ENCODE measurements around the gene CLIC4. TPM values are rescaled to one million over a fixed set of nuclear protein-coding genes. Genes with fewer than 3 reads are reported as not detected.

CLIC4 gene
- total RNA-seq, 1 experiment from 2014 or later, result 242 TPM

DNA sequence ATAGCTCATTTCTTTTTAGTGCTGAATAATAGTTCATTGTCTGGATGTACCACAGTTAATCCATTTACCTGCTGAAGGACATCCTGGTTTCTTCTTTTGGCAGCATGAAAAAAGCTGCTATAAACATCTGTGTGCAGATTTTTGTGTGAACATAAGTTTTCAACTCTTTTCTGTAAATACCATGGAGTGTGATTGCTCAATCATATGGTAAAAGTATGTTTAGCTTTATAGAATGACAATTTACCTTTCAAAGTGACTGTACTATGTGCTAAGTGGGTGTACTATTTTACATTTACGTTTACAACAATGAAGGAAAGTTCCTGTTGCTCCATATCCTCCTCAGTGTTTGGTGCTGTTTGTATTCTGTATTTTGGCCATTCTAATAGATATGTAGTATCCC is 135.8 kb downstream of the CLIC4 start:
- TF ChIP-seq, protein P1, sequence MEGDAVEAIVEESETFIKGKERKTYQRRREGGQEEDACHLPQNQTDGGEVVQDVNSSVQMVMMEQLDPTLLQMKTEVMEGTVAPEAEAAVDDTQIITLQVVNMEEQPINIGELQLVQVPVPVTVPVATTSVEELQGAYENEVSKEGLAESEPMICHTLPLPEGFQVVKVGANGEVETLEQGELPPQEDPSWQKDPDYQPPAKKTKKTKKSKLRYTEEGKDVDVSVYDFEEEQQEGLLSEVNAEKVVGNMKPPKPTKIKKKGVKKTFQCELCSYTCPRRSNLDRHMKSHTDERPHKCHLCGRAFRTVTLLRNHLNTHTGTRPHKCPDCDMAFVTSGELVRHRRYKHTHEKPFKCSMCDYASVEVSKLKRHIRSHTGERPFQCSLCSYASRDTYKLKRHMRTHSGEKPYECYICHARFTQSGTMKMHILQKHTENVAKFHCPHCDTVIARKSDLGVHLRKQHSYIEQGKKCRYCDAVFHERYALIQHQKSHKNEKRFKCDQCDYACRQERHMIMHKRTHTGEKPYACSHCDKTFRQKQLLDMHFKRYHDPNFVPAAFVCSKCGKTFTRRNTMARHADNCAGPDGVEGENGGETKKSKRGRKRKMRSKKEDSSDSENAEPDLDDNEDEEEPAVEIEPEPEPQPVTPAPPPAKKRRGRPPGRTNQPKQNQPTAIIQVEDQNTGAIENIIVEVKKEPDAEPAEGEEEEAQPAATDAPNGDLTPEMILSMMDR (IDR thresholded peaks at IDR 0.05; ENCODE audit: unreplicated experiment), result no peak
- Mint-ChIP-seq H3K4me1 (ENCODE audit: insufficient read depth, unreplicated experiment) (peaks cover 6% of the 10 kb centered on the region), H3K9me3 (ENCODE audit: unreplicated experiment) (no peaks in the 10 kb centered on the region), H3K4me3 (ENCODE audit: unreplicated experiment) (no peak overlapping the region), H3K36me3 (ENCODE audit: insufficient read depth, unreplicated experiment) (no peaks in the 10 kb centered on the region), H3K27ac (ENCODE audit: low read depth, unreplicated experiment) (no peak overlapping the region), H3K27me3 (ENCODE audit: insufficient read depth, unreplicated experiment) (peaks cover 64% of the 10 kb centered on the region)
- no TSS peak for BruUV-seq (replicated peaks)
- ChIA-PET CTCF (interaction anchor here (0.7 kb wide), 1 partner anchor 14 kb away, joined by 4 read pairs; no protein-coding TSS in a partner anchor), POLR2A (interaction anchor here (0.7 to 1.2 kb wide), 2 partner anchors 15 to 22 kb away, joined by 3 to 4 read pairs; no protein-coding TSS in a partner anchor)
- DNase-seq (ENCODE audit: unreplicated experiment), result no peak
- intact Hi-C loops (cut with micrococcal nuclease), result no loop called here

DNA sequence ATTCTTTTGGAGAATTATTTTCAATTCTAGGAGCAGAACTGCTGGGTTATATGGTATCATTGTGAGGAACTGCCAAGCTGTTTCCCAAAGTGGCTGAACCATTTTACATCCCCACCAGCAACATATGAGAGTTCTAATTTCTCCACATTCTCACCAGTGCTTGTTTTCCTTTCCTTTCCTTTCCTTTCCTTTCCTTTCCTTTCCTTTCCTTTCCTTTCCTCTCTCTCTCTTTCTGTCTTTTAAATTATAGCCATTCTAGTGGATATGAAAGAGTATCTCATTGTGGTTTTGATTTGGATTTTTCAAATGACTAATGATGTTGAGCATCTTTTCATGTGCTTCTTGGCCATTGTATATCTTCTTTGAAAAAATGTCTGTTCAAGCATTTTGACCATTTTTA is 139.5 kb downstream of the CLIC4 start:
- Mint-ChIP-seq H3K36me3 (ENCODE audit: insufficient read depth, unreplicated experiment) (no peaks in the 10 kb centered on the region), H3K27ac (ENCODE audit: low read depth, unreplicated experiment) (no peak overlapping the region), H3K9me3 (ENCODE audit: unreplicated experiment) (no peaks in the 10 kb centered on the region), H3K4me1 (ENCODE audit: insufficient read depth, unreplicated experiment) (no peaks in the 10 kb centered on the region), H3K4me3 (ENCODE audit: unreplicated experiment) (no peak overlapping the region), H3K27me3 (ENCODE audit: insufficient read depth, unreplicated experiment) (peaks cover 57% of the 10 kb centered on the region)
- DNase-seq (ENCODE audit: unreplicated experiment), result no peak
- intact Hi-C loops (cut with micrococcal nuclease), result no loop called here
- TF ChIP-seq, protein P1 (IDR thresholded peaks at IDR 0.05; ENCODE audit: unreplicated experiment), result no peak
- ChIA-PET POLR2A (interaction anchor here (1.4 kb wide), 1 partner anchor 29 kb away, joined by 3 read pairs; no protein-coding TSS in a partner anchor), CTCF (interaction anchor here (0.6 kb wide), 2 partner anchors 212 to 686 kb away, joined by 3 to 6 read pairs; no protein-coding TSS in a partner anchor)
- no TSS peak for BruUV-seq (replicated peaks)

- H3K4me1 Mint-ChIP-seq (ENCODE audit: insufficient read depth, unreplicated experiment), result no peaks in the 10 kb centered on the region
- CTCF ChIA-PET, result interaction anchor here (0.6 kb wide), 2 partner anchors 23 to 152 kb away, joined by 3 to 4 read pairs; no protein-coding TSS in a partner anchor
- TF ChIP-seq, protein P1 (IDR thresholded peaks at IDR 0.05; ENCODE audit: unreplicated experiment), result no peak
- no peaks in the 10 kb centered on the region for H3K36me3 Mint-ChIP-seq (ENCODE audit: insufficient read depth, unreplicated experiment)
- no peak overlapping the region for H3K27ac Mint-ChIP-seq (ENCODE audit: low read depth, unreplicated experiment)
- DNase-seq (ENCODE audit: unreplicated experiment), result no peak
- intact Hi-C loops (cut with micrococcal nuclease), result no loop called here
- no TSS peak for BruUV-seq (replicated peaks)
- POLR2A ChIA-PET, result no interaction called here
- H3K27me3 Mint-ChIP-seq (ENCODE audit: insufficient read depth, unreplicated experiment), result peaks cover 42% of the 10 kb centered on the region
- peaks cover 6% of the 10 kb centered on the region for H3K9me3 Mint-ChIP-seq (ENCODE audit: unreplicated experiment)
- no peak overlapping the region for H3K4me3 Mint-ChIP-seq (ENCODE audit: unreplicated experiment)
Measured at GRCh38 chr1:24886241-24886640, 141.0 kb downstream of the CLIC4 start.

DNA sequence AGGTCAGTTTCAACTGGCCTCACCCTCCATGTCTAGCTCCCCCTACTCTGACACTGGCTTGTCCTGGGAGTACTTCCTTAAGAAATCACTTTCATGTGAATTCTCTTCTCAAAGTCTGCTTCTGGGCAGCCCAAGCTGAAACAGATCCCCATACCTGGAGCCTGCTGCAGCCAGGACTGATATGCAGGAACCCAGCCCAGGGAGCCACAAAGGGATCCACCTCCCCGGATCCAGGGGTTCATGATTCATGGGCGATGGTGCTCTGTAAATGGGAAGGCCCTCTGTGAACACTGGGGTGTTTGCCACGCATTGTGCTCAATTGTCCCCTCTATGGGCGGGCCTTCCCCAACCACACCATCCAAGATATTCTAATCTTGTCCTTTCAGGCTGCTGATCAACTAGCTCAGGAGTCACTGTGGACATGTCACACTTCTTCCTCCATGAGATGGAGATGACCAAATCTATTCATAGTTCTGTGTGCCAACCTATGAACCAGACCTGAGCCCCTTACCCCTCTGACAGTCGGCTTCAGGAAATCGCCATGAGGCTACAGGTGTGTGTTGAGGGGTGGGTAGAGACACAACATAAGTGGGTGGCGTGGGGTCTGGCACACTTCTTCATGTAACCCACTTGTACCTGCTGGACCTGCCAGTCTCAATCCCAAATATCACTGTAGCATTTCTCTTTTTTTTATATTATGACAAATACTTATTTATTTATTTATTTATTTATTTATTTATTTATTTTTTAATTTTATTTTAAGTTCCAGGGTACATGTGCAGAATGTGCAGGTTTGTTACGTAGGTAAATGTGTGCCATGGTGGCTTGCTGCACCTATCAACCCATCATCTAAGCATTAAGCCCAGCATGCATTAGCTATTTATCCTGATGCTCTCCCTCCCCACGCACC is 143.1 kb downstream of the CLIC4 start:
- no peak overlapping the region for H3K4me3 Mint-ChIP-seq (ENCODE audit: unreplicated experiment)
- H3K27me3 Mint-ChIP-seq (ENCODE audit: insufficient read depth, unreplicated experiment), result peaks cover 21% of the 10 kb centered on the region
- no peak for DNase-seq (ENCODE audit: unreplicated experiment)
- no TSS peak for BruUV-seq (replicated peaks)
- H3K9me3 Mint-ChIP-seq (ENCODE audit: unreplicated experiment), result peaks cover 6% of the 10 kb centered on the region
- H3K4me1 Mint-ChIP-seq (ENCODE audit: insufficient read depth, unreplicated experiment), result no peaks in the 10 kb centered on the region
- intact Hi-C loops (cut with micrococcal nuclease), result no loop called here
- H3K36me3 Mint-ChIP-seq (ENCODE audit: insufficient read depth, unreplicated experiment), result no peaks in the 10 kb centered on the region
- no peak overlapping the region for H3K27ac Mint-ChIP-seq (ENCODE audit: low read depth, unreplicated experiment)
- POLR2A ChIA-PET, result no interaction called here
- CTCF ChIA-PET, result interaction anchor here (1.0 kb wide), 1 partner anchor 9 kb away, joined by 3 read pairs; no protein-coding TSS in a partner anchor
- TF ChIP-seq, protein P1 (IDR thresholded peaks at IDR 0.05; ENCODE audit: unreplicated experiment), result no peak

Measured in MCF 10A (cell line).